Ecto neural progenitor cell (in vitro differentiated cells): ENCODE results near the gene CACNB3.

Experiments
- DNase-seq: peaks from one replicate; pipeline ENCODE4 v3.0.0-alpha.2; 2018; ENCODE audit warnings: low spot score

Gene CACNB3

GRCh38 chr12:48788854-48789775, 29.2 kb upstream of the CACNB3 start, which contains the start of gene ADCY6:
Gene ADCY6, minus strand, starts transcription at chr12:48789089. Its CDS starts 5,655 bp downstream, at chr12:48783434.
- peak; percentile 92 for DNase-seq

- no peak for DNase-seq
Observed at GRCh38 chr12:48789858-48790326, 28.4 kb upstream of the CACNB3 start.

DNA sequence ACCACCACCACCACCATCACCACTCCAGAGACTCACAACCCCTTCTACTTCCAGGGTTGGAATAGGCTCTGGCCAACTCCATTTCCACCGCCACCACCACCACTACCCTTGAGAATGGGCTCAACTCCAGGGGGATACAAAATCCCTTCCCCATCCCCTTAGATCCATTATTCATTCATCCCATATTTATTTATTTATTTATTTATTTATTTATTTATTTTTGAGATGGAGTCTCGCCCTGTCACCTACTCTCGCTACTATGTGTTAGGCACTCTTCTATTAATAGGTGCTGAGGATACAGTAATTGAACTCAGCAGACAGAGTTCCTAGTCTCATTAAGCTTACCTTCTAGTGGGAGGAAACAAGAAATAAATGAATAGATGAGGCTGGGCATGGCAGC, 24.6 kb upstream of the CACNB3 start:
- DNase-seq = no peak

DNA sequence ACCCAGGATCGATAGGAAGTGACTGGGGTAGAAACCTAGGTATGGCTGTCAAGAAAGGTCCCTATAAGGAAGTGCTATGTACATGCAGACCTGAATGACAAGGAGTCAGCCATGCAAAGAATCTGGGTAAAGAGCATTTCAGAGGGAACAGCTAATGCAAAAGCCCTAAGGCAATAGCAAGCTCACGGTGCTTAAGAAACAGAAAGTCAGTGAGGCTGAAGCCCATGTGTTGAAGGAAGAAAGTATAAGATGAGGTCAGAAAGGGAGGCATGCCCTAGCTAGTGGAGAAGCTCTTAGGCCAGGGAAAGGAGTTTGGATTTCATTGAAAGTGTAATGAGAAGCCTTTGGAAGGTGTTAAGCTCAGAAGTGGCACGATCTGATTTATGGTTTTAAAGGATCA, 23.4 kb upstream of the CACNB3 start:
- DNase-seq = no peak

DNA sequence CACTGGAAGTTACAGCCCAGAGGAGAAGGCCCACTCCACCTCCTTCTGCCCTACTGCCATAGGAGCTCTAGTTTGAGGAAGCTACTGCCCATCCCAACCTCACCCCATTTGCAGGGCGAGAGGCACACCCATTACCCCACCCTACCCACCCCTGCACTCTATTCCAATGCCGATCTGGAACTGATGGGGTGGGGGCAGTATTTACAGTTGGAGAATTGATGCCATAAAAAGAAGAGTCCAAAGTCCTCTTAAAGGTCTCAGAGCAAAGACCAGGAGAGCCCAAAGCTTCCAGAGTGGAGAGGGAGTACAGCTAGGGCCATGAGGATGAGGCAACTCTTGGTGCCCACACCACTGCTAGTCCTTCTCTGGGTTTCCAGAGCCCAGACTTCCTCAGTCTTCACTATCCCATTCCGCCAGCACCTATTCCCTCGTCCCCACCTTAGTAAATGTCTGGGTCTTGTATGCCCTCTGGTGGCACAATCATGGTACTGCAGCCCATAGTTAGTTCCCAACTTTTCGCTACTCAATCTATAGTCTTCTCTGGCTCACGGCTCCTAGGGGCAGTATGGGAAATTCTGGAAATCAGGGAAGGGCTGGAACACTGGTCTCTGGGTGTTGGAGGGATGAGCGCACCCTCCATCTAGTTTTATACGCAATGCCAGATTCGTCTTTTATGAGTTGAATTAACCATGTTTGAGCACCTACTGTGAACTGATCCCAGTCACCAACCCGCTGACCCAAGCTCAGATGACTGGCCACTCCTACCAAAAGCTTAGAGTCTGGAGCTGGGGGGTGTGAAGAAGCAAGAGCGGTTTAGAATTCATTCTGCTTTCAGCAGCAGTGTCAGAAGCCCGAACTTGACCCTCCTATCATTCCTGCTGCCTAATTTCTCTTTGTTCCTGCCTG, 22.5 kb upstream of the CACNB3 start:
- peak; percentile 88 for DNase-seq

GRCh38 chr12:48796976-48797375, 21.3 kb upstream of the CACNB3 start:
- DNase-seq = no peak

GRCh38 chr12:48800457-48800856, 17.8 kb upstream of the CACNB3 start:
- DNase-seq = no peak

GRCh38 chr12:48800971-48801370, 17.3 kb upstream of the CACNB3 start:
- DNase-seq = no peak

- no peak for DNase-seq
Observed at GRCh38 chr12:48803675-48804074, 14.6 kb upstream of the CACNB3 start.

DNA sequence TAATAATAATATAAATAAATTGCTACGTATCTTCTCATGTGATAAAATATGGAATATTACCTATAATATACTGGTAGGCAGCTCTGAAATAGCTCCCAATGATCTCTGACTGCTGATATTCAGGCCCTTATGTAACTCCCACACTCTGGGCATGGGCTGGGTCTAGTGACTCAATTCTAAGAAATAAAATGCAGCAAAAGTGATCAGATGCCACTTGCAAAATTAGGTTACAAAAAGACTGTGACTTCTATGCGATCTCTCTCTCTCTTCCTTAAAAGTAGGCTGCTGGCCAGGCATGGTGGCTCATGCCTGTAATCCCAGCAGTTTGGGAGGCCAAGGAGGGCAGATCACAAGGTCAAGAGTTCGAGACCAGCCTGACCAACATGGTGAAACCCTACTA, 10.3 kb upstream of the CACNB3 start:
- no peak for DNase-seq

- no peak for DNase-seq
Observed at GRCh38 chr12:48810903-48811431, 7.3 kb upstream of the CACNB3 start.

GRCh38 chr12:48811437-48812090, 6.7 kb upstream of the CACNB3 start:
- no peak for DNase-seq

- DNase-seq = no peak
Observed at GRCh38 chr12:48812389-48812788, 5.9 kb upstream of the CACNB3 start.

DNA sequence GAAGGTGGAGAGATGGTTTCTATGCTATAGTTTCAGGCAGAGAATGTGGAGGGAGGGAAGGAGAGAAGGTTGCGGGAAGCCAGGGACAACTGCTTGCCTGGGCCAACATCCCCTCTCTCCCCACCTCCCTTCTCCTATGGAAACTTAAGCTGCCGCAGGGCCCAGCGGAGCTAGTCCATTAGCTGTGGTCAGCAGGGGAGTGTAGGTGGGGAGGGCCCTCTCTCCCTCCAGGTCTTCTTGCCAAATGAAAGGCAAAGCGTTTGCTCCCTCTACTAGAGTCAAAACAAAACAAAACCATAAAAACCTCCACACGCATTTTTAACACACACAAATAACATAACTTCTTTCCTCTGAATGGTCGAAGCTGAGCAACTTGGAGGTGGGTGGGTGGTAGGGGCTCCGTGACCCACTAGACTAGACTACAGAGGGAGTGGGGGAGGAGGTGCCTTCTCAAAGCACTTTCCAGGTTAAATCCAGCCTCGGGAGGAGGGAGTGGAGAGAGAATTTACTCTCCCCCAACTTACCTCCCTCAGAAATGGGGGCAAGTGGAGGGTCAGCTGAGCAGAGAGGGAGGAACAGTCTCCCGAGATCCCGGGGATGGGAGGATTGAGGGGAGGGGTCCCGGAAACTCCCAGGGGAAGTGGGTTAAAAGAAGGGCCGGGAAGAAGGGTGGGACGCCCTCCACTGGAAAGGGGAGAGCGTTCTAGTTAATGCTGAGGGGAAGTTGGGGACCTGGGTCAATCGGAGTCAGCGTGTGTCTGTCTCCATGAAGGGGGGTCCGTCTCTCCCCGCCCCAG, 4.6 kb upstream of the CACNB3 start:
- peak; percentile 72 for DNase-seq

DNA sequence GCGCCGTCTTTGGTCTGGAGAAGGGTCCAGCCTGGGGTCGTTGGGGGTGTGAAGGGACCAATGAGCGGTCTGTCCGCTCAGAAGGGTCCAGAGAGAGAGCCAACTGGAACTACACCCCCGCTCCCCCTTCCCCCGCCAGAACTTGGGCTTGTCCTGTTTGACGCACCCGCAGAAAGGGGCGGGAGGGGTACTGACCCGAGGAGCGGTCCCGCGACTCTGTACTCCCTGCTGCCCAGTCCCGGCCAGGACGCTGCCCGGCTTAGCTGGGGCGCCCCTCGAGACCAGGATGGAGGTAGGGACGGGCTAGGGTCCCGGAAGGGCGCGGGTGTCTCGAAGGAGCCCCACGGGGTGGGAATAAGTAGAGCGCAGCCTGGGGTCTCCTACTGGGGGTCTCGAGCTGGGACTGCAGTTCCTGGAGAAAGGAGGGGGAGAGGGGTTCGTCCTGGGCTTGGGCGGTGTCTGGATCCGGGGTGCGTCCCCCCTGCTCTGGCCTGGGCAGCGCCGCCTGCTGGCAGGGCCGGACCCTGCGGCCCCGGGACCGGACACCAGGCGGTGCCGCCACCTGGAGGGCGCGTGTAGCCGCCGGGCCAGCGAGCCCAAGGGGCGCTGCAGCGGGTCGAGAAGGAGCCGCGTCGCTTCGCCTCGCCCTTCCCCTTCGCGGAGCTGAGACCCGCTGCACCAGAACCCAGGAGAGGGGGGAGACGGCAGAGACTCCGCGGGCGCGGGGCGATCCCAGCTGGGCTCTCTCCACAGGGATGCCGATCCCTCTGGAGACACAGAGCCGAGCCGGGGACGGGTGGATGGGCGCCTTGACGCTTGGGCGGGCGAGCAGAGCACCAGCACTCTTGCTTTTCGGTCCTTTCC, 3.8 kb upstream of the CACNB3 start:
- DNase-seq = peak; percentile 93

- peak; percentile 90 for DNase-seq
Observed at GRCh38 chr12:48815126-48816110, 2.9 kb upstream of the CACNB3 start.

GRCh38 chr12:48816143-48816854, 2.0 kb upstream of the CACNB3 start:
- DNase-seq = no peak
